NCI-H2196 treated with DMSO at 0.1 percent for 48 hours (cell line): ENCODE results near the gene AJAP1.

ENCODE experiments used
- DNase-seq: peaks from one replicate; lab custom pipeline; 2025; ENCODE audit not compliant: unreplicated experiment; lab: John Stamatoyannopoulos, UW

Gene AJAP1

GRCh38 chr1:4801192-4801924, 146.9 kb downstream of the AJAP1 start:
- DNase-seq = no peak

- DNase-seq = no peak
These were observed 147.6 kb downstream of the AJAP1 start for GRCh38 chr1:4802024-4802423.

GRCh38 chr1:4803335-4803734, 148.9 kb downstream of the AJAP1 start:
- no peak for DNase-seq

- DNase-seq = no peak
These were observed 151.6 kb downstream of the AJAP1 start for GRCh38 chr1:4805987-4806386.

DNA sequence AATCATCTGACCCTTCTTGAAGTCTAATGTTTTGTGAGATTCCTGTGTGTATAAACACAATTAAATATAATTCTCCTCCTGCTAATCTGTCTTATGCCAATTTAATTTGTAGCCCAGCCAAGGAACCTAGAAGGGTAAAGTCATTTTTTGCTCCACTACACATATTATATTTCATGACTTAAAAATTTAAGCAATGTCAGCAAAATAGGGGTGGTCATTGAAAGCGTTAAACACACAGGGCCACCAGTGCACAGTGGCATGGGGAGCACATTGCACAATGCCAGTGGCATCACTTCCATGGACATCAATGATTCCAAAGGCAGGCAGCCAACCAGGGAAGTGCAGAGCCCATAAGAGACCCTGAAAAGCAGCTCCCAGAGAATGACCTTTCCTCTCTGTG, 166.1 kb downstream of the AJAP1 start:
- DNase-seq = no peak

DNA sequence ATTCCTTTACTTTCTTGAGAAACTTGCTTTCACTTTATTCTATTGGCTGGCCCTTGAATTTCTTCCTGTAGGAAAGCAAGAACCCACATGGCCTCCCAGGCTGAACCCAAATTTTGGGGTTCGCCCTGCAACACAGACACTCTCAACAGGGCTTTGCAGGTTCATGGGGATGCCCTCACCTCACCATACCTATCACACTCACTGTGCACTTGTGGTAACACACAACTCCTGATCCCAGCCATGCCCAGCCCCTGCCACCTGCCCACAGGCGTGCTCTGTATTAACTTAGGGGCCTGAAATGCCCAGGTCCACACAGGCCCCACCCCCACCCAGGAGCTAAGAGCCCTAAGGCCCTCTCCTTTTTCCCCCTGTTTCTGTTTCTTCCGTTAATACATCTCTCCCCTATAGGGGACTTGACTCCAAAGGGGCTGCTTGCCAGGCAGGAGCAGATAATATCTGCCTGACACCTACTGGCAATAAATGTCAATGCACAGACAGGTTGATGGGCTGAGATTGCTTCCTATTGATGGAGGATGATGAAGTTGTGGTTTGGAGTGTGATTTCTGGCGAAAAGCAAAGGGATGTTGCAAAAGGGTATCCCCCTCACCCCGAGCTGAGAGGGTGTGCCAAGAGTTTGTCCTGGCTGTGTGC, 171.5 kb downstream of the AJAP1 start:
- no peak for DNase-seq

DNA sequence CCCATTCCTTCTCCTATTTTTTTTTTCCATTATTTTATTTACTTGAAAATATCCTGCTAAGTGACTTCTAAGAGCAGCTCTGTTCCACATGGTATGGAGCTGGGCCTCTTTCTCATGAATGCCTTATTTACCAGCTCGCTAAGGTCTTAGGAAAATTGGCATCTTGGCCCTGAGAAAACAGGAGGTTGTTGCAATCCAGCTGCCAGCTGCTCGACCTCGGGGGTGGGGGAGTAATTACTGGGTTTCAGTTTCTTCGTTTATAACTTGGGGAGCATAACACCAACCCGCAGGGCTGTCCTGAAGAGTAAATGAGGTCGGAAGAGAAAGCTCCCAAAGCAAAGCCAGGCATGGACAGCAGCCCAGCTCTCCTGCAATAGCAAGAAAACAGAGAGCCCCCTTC, 176.3 kb downstream of the AJAP1 start:
- DNase-seq = no peak

GRCh38 chr1:4836574-4836973, 182.2 kb downstream of the AJAP1 start:
- no peak for DNase-seq

GRCh38 chr1:4837031-4837600, 182.7 kb downstream of the AJAP1 start:
- no peak for DNase-seq

GRCh38 chr1:4837752-4838151, 183.3 kb downstream of the AJAP1 start:
- DNase-seq = no peak

DNA sequence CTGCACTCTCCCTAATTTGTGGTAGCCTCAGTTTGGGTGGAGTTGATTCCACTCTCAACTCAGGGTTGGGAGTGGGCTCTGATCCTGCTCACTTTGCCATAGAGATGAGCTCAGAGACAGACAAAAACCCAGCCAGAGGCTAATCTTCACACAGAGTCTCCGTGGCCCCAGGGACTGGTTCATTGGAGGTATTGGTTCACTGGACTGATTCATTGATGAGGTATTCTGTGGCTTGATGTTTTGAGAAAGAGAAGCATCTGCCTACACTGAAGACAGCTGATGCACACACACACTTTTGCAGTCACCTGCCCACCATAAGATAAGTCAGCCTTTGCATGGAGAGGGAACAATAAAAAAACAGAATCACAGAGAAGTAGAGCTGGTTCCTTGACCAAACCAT, 183.8 kb downstream of the AJAP1 start:
- DNase-seq = no peak
